Activated CD4-positive, alpha-beta T cell treated with anti-CD3 and anti-CD28 coated beads for 36 hours (primary cell): ENCODE data around the gene SCYGR7. TPM values are rescaled to one million over a fixed set of nuclear protein-coding genes. Genes with fewer than 3 reads are reported as not detected.

Source experiments
- total RNA-seq, 2 experiments: library from RNA; stranded (reverse); gene quantifications; one replicate each; pipeline ENCODE4 v1.2.3, GENCODE V29; 2021

Gene SCYGR7
- total RNA-seq, 2 experiments from 2014 or later = not detected

Other genes with a start within 250 kb of the SCYGR7 start
- gene SCYGR2, start 129.4 kb upstream of the SCYGR7 start, total RNA-seq = not detected
- not detected for gene SCYGR3, start 113.5 kb upstream of the SCYGR7 start, total RNA-seq
- not detected for gene SCYGR4, start 110.8 kb upstream of the SCYGR7 start, total RNA-seq
- not detected for gene SCYGR5, start 61.5 kb upstream of the SCYGR7 start, total RNA-seq
- not detected for gene SLC19A3, start 10.3 kb upstream of the SCYGR7 start, total RNA-seq
- not detected for gene SCYGR6, start 3.6 kb upstream of the SCYGR7 start, total RNA-seq
- not detected for gene SCYGR8, start 17.6 kb downstream of the SCYGR7 start, total RNA-seq
- gene CCL20, start 85.5 kb downstream of the SCYGR7 start, total RNA-seq = 10 to 100 TPM in 1 of 2 experiments, 1 to 10 TPM in 1; 7.9 to 16.2 TPM
- gene DAW1, start 143.3 kb downstream of the SCYGR7 start, total RNA-seq = not detected